ENCODE data around the gene F7. TPM values are rescaled to one million over a fixed set of nuclear protein-coding genes. Genes with fewer than 3 reads are reported as not detected.
A peak's percentile ranks its signal among the peaks of the same experiment; 100 is the strongest.

F7 gene
- total RNA-seq, 1 experiment from 2014 or later, result 52.4 TPM

DNA sequence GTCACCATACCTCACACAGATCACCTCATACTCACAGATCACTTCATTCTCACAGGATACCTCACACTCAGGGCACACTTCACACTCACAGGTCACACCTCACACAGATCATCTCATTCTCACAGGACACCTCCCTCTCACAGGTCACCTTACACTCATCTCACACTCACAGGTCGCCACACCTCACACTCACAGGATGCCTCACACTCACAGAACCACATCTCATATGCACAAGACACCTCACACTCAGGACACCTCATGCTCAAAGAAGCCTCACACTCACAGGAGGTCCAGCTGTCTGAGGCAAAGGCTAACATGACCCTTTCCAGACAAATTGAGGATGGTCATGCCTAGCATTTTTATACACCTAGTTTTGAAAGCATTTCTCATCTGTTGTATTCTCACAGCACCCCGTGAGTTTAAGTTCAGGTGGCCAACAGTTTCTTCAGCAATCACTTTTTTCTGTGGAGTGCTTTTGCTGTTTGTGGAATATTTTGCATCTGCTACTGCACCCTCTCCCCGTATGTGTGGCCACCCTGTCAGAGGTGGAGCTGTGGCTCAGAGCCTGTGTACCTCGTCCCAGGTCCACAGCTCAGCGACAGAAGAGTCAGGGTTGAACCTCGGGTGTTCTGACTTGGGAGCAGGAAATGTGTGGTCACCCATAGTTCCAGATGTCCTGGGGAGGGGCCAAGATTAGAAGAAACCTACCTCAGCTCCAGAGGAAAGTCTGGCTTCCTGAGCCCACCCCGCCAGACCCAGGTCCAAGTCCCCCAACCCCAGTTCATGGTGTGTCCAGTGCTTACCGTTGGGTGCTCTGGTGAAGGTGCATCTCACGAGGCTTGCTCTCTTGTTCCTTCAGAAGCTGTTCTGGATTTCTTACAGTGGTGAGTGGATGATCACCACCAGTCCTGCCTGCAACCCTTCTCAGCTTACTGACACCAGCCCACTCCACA lies 7.6 kb downstream of the F7 start:
- intact Hi-C loops (cut with micrococcal nuclease; ENCODE audit: unreplicated experiment), result no loop called here
- no peaks in the 10 kb centered on the region for H3K36me3 ChIP-seq (ENCODE audit: control insufficient read depth, insufficient read depth, low read length)
- peaks cover 8% of the 10 kb centered on the region; the same call in 1 of the 2 replicates for H3K9me3 ChIP-seq
- H3K27ac Mint-ChIP-seq (ENCODE audit: unreplicated experiment), result no peak overlapping the region
- no peaks in the 10 kb centered on the region for H3K4me1 Mint-ChIP-seq (ENCODE audit: low read depth, unreplicated experiment)
- H3K36me3 Mint-ChIP-seq (ENCODE audit: insufficient read depth, unreplicated experiment), result peaks cover 7% of the 10 kb centered on the region
- BruUV-seq (replicated peaks), result no TSS peak
- ChIA-PET POLR2A (no interaction called here), CTCF (no interaction called here)
- H3K4me1 ChIP-seq, result peaks cover 8% of the 10 kb centered on the region
- no peaks in the 10 kb centered on the region for H3K9me3 Mint-ChIP-seq (ENCODE audit: unreplicated experiment)
- no peak overlapping the region for H3K4me3 Mint-ChIP-seq (ENCODE audit: unreplicated experiment)
- H3K4me3 ChIP-seq (ENCODE audit: low read depth, low read length), result no peak overlapping the region
- no peaks in the 10 kb centered on the region for H3K27me3 ChIP-seq (replicated peaks; ENCODE audit: control insufficient read depth, insufficient read depth, low read length)
- DNase-seq, result no peak
- H3K27me3 Mint-ChIP-seq (ENCODE audit: insufficient read depth, unreplicated experiment), result no peaks in the 10 kb centered on the region
- TF ChIP-seq, protein P1, sequence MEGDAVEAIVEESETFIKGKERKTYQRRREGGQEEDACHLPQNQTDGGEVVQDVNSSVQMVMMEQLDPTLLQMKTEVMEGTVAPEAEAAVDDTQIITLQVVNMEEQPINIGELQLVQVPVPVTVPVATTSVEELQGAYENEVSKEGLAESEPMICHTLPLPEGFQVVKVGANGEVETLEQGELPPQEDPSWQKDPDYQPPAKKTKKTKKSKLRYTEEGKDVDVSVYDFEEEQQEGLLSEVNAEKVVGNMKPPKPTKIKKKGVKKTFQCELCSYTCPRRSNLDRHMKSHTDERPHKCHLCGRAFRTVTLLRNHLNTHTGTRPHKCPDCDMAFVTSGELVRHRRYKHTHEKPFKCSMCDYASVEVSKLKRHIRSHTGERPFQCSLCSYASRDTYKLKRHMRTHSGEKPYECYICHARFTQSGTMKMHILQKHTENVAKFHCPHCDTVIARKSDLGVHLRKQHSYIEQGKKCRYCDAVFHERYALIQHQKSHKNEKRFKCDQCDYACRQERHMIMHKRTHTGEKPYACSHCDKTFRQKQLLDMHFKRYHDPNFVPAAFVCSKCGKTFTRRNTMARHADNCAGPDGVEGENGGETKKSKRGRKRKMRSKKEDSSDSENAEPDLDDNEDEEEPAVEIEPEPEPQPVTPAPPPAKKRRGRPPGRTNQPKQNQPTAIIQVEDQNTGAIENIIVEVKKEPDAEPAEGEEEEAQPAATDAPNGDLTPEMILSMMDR (IDR thresholded peaks at IDR 0.05; ENCODE audit: insufficient read depth in 1 of 2, low read depth in 1 of 2, low read length in 1 of 2, severe bottlenecking in 1 of 2, unreplicated experiment in 1 of 2), result no peak

DNA sequence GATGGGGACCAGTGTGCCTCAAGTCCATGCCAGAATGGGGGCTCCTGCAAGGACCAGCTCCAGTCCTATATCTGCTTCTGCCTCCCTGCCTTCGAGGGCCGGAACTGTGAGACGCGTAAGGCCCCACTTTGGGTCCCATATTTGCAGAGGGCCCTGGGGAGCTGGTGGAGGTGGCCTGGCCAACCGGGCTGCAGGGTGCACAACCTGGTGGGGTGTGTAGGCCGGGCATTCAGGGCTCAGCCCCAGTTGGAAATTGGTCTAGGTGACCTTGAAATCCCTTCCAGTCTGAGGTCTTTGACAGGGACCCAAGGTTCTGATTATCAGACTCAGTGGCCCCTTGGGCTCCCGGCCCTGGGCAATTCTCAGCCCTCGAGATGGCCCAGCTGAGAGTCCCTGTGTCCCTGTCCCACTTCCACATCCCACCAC lies 8.3 kb downstream of the F7 start:
- Mint-ChIP-seq H3K27ac (ENCODE audit: unreplicated experiment) (no peak overlapping the region), H3K36me3 (ENCODE audit: insufficient read depth, unreplicated experiment) (peaks cover 7% of the 10 kb centered on the region), H3K27me3 (ENCODE audit: insufficient read depth, unreplicated experiment) (no peaks in the 10 kb centered on the region), H3K4me1 (ENCODE audit: low read depth, unreplicated experiment) (no peaks in the 10 kb centered on the region), H3K9me3 (ENCODE audit: unreplicated experiment) (no peaks in the 10 kb centered on the region), H3K4me3 (ENCODE audit: unreplicated experiment) (no peak overlapping the region)
- no peak for DNase-seq
- TF ChIP-seq, protein P1 (IDR thresholded peaks at IDR 0.05; ENCODE audit: insufficient read depth in 1 of 2, low read depth in 1 of 2, low read length in 1 of 2, severe bottlenecking in 1 of 2, unreplicated experiment in 1 of 2), result no peak
- no peaks in the 10 kb centered on the region for H3K36me3 ChIP-seq (ENCODE audit: control insufficient read depth, insufficient read depth, low read length)
- no TSS peak for BruUV-seq (replicated peaks)
- intact Hi-C loops (cut with micrococcal nuclease; ENCODE audit: unreplicated experiment), result no loop called here
- H3K27me3 ChIP-seq (replicated peaks; ENCODE audit: control insufficient read depth, insufficient read depth, low read length), result no peaks in the 10 kb centered on the region
- H3K4me1 ChIP-seq, result peaks cover 8% of the 10 kb centered on the region
- H3K9me3 ChIP-seq, result peaks cover 8% of the 10 kb centered on the region; the same call in 1 of the 2 replicates
- no peak overlapping the region for H3K4me3 ChIP-seq (ENCODE audit: low read depth, low read length)
- POLR2A ChIA-PET, result no interaction called here
- CTCF ChIA-PET, result no interaction called here

DNA sequence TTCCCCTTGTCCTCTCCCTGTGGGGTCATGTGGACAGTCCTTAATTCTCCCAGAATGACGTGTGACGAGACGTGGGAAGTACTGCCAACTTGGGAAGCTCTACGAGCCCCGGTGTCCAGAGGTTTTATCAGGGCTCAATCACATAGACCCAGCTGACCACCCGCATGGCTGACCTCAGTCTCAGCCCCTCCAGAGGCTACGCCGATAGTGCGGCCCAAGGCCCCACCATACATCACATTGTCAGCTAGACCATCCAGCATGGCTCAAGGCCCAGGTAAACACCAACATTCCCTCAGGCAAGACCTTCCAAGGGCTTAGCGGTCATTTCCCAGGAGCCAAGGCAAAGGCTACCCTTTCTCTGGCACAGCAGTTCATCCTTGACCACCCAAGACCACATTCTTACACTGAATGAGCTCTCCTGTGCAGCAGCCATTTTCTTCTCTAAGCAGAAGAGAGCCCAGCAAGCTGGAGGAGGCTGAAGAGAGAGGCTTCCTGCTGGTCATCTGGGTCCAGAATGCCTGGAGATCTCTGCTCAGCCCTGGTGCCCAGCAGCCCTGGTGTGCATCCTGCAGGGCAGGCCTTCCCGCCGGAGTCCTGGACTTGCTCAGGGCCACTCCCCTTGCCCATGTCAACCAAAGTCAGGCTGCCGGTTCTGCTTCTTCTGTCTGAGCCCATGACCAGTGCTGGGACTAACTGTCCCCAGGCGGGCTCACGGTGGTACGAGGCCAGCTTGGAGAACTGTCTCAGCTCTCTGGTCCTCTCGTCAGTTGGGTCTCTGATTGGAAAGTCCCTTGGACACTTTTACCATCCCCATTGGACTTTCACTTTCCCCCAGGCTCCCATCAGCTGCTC lies 9.1 kb downstream of the F7 start:
- H3K9me3 ChIP-seq, result peaks cover 3% of the 10 kb centered on the region; the same call in 1 of the 2 replicates
- DNase-seq, result peak in 1 of 2 experiments; percentile 35
- CTCF ChIA-PET, result no interaction called here

More for the DNA sequence above, 9.1 kb downstream of the F7 start:
- intact Hi-C loops (cut with micrococcal nuclease; ENCODE audit: unreplicated experiment), result no loop called here
- H3K4me1 ChIP-seq, result peaks cover 8% of the 10 kb centered on the region
- H3K4me1 Mint-ChIP-seq (ENCODE audit: low read depth, unreplicated experiment), result no peaks in the 10 kb centered on the region
- no peak overlapping the region for H3K27ac Mint-ChIP-seq (ENCODE audit: unreplicated experiment)
- no peak overlapping the region for H3K4me3 Mint-ChIP-seq (ENCODE audit: unreplicated experiment)
- no peaks in the 10 kb centered on the region for H3K27me3 ChIP-seq (replicated peaks; ENCODE audit: control insufficient read depth, insufficient read depth, low read length)
- no peaks in the 10 kb centered on the region for H3K9me3 Mint-ChIP-seq (ENCODE audit: unreplicated experiment)
- POLR2A ChIA-PET, result no interaction called here
- no peaks in the 10 kb centered on the region for H3K36me3 Mint-ChIP-seq (ENCODE audit: insufficient read depth, unreplicated experiment)
- H3K27me3 Mint-ChIP-seq (ENCODE audit: insufficient read depth, unreplicated experiment), result no peaks in the 10 kb centered on the region
- BruUV-seq (replicated peaks), result no TSS peak
- no peak overlapping the region for H3K4me3 ChIP-seq (ENCODE audit: low read depth, low read length)
- TF ChIP-seq, protein P1 (IDR thresholded peaks at IDR 0.05; ENCODE audit: insufficient read depth in 1 of 2, low read depth in 1 of 2, low read length in 1 of 2, severe bottlenecking in 1 of 2, unreplicated experiment in 1 of 2), result no peak
- H3K36me3 ChIP-seq (ENCODE audit: control insufficient read depth, insufficient read depth, low read length), result no peaks in the 10 kb centered on the region

All from Caco-2 (cell line).